Activated naive CD8-positive, alpha-beta T cell treated with anti-CD3 and anti-CD28 coated beads, Interleukin-2, amount 50 U/mL, for 24 hours (primary cell): ENCODE results near the gene CNPY2.
"Not testable (repeated sequence)": the region's sequence is repeated elsewhere in the genome, so short reads cannot be mapped to it uniquely, and the experiment has no call there.

ENCODE experiments used
- ATAC-seq: fragments of 150-1000 bp; cut with Tn5 transposase; one replicate; pipeline ENCODE4 v1.10.0; 2021
- DNase-seq: peaks from one replicate; pipeline ENCODE4 v3.0.0; 2021
- H3K27ac Mint-ChIP-seq: one replicate; pipeline ENCODE4 v1.8.0; 2021; ENCODE audit warnings: mild to moderate bottlenecking, mixed read lengths
- H3K27me3 Mint-ChIP-seq: one replicate; pipeline ENCODE4 v1.8.0; 2021; ENCODE audit warnings: mixed read lengths
- H3K36me3 Mint-ChIP-seq: one replicate; pipeline ENCODE4 v1.8.0; 2021; ENCODE audit warnings: low read depth, mixed read lengths
- H3K4me1 Mint-ChIP-seq: one replicate; pipeline ENCODE4 v1.8.0; 2021; ENCODE audit warnings: mixed read lengths
- H3K4me3 Mint-ChIP-seq: one replicate; pipeline ENCODE4 v1.8.0; 2021; ENCODE audit warnings: mild to moderate bottlenecking, moderate library complexity, mixed read lengths
- H3K9me3 Mint-ChIP-seq: one replicate; pipeline ENCODE4 v1.8.0; 2021; ENCODE audit warnings: mixed read lengths

CNPY2 gene

GRCh38 chr12:56338308-56339157 lies 22.7 kb upstream of the CNPY2 start, which contains the start of gene IL23A:
IL23A (plus strand) TSS chr12:56338884; CDS start chr12:56339045, 161 bp downstream.
- ATAC-seq (peak; percentile 88), DNase-seq (peak; percentile 86)
- peaks cover 27% of the 10 kb centered on the region for H3K36me3 Mint-ChIP-seq
- peaks cover 53% of the 10 kb centered on the region for H3K4me1 Mint-ChIP-seq
- no peaks in the 10 kb centered on the region for H3K9me3 Mint-ChIP-seq
- H3K27ac Mint-ChIP-seq = peak within 1 kb of the TSS; percentile 97
- peak within 1 kb of the TSS; percentile 90 for H3K4me3 Mint-ChIP-seq
- H3K27me3 Mint-ChIP-seq = peaks cover 2% of the 10 kb centered on the region

- Mint-ChIP-seq H3K27ac (peak overlapping the region; percentile 97), H3K9me3 (no peaks in the 10 kb centered on the region), H3K27me3 (peaks cover 2% of the 10 kb centered on the region), H3K4me3 (peak overlapping the region; percentile 90), H3K36me3 (peaks cover 24% of the 10 kb centered on the region), H3K4me1 (peaks cover 60% of the 10 kb centered on the region)
- DNase-seq (peak; percentile 31), ATAC-seq (no peak)
Measured at GRCh38 chr12:56337753-56338251, 22.0 kb upstream of the CNPY2 start.

- no peaks in the 10 kb centered on the region for H3K9me3 Mint-ChIP-seq
- H3K27ac Mint-ChIP-seq = peak overlapping the region; percentile 70
- H3K4me1 Mint-ChIP-seq = peaks cover 67% of the 10 kb centered on the region
- peaks cover 2% of the 10 kb centered on the region for H3K27me3 Mint-ChIP-seq
- peaks cover 26% of the 10 kb centered on the region for H3K36me3 Mint-ChIP-seq
- ATAC-seq (no peak), DNase-seq (no peak)
- H3K4me3 Mint-ChIP-seq = no peak overlapping the region
Measured at GRCh38 chr12:56336361-56337167, 20.8 kb upstream of the CNPY2 start.

- H3K4me3 Mint-ChIP-seq, H3K9me3 Mint-ChIP-seq, DNase-seq, H3K27ac Mint-ChIP-seq, ATAC-seq, H3K27me3 Mint-ChIP-seq: not testable (repeated sequence)
- peaks cover 26% of the 10 kb centered on the region for H3K36me3 Mint-ChIP-seq
- H3K4me1 Mint-ChIP-seq = peaks cover 66% of the 10 kb centered on the region
Measured at GRCh38 chr12:56335527-56335926, 19.7 kb upstream of the CNPY2 start.

GRCh38 chr12:56334490-56334793 lies 18.7 kb upstream of the CNPY2 start:
- H3K27ac Mint-ChIP-seq = peak overlapping the region; percentile 100
- no peaks in the 10 kb centered on the region for H3K9me3 Mint-ChIP-seq
- H3K4me3 Mint-ChIP-seq = peak overlapping the region; percentile 96
- peaks cover 57% of the 10 kb centered on the region for H3K4me1 Mint-ChIP-seq
- H3K27me3 Mint-ChIP-seq = peaks cover 2% of the 10 kb centered on the region
- ATAC-seq = no peak
- peaks cover 18% of the 10 kb centered on the region for H3K36me3 Mint-ChIP-seq
- no peak for DNase-seq

GRCh38 chr12:56333679-56334489 lies 18.1 kb upstream of the CNPY2 start, which contains the start of gene PAN2:
PAN2 (minus strand) TSS chr12:56334000; CDS start chr12:56333094, 906 bp downstream.
- ATAC-seq (peak; percentile 85), DNase-seq (peak; percentile 92)
- H3K27ac Mint-ChIP-seq = peak within 1 kb of the TSS; percentile 100
- no peaks in the 10 kb centered on the region for H3K9me3 Mint-ChIP-seq
- peak within 1 kb of the TSS; percentile 96 for H3K4me3 Mint-ChIP-seq
- peaks cover 51% of the 10 kb centered on the region for H3K4me1 Mint-ChIP-seq
- H3K36me3 Mint-ChIP-seq = peaks cover 12% of the 10 kb centered on the region
- peaks cover 2% of the 10 kb centered on the region for H3K27me3 Mint-ChIP-seq

GRCh38 chr12:56333197-56333678 lies 17.4 kb upstream of the CNPY2 start:
- no peaks in the 10 kb centered on the region for H3K9me3 Mint-ChIP-seq
- peak; percentile 8 for ATAC-seq
- H3K4me1 Mint-ChIP-seq = peaks cover 46% of the 10 kb centered on the region
- DNase-seq = no peak
- peaks cover 9% of the 10 kb centered on the region for H3K36me3 Mint-ChIP-seq
- H3K4me3 Mint-ChIP-seq = peak overlapping the region; percentile 96
- H3K27me3 Mint-ChIP-seq = peaks cover 2% of the 10 kb centered on the region
- H3K27ac Mint-ChIP-seq = peak overlapping the region; percentile 100

GRCh38 chr12:56332512-56333196 lies 16.9 kb upstream of the CNPY2 start:
- Mint-ChIP-seq H3K9me3 (no peaks in the 10 kb centered on the region), H3K27ac (peak overlapping the region; percentile 100), H3K27me3 (peaks cover 2% of the 10 kb centered on the region), H3K4me3 (peak overlapping the region; percentile 96), H3K36me3 (peaks cover 9% of the 10 kb centered on the region), H3K4me1 (peaks cover 40% of the 10 kb centered on the region)
- DNase-seq (no peak), ATAC-seq (no peak)

- Mint-ChIP-seq H3K27me3 (peaks cover 2% of the 10 kb centered on the region), H3K4me1 (peaks cover 27% of the 10 kb centered on the region), H3K4me3 (no peak overlapping the region), H3K36me3 (peaks cover 13% of the 10 kb centered on the region), H3K9me3 (no peaks in the 10 kb centered on the region), H3K27ac (no peak overlapping the region)
- ATAC-seq (no peak), DNase-seq (no peak)
Measured at GRCh38 chr12:56330936-56331490, 15.2 kb upstream of the CNPY2 start.

GRCh38 chr12:56326533-56326932 lies 10.7 kb upstream of the CNPY2 start:
- Mint-ChIP-seq H3K9me3 (no peaks in the 10 kb centered on the region), H3K36me3 (peaks cover 5% of the 10 kb centered on the region), H3K27me3 (no peaks in the 10 kb centered on the region), H3K27ac (no peak overlapping the region), H3K4me3 (no peak overlapping the region), H3K4me1 (no peaks in the 10 kb centered on the region)
- DNase-seq (no peak), ATAC-seq (no peak)

GRCh38 chr12:56326126-56326525 lies 10.3 kb upstream of the CNPY2 start:
- H3K27me3 Mint-ChIP-seq = no peaks in the 10 kb centered on the region
- H3K27ac Mint-ChIP-seq = no peak overlapping the region
- DNase-seq = no peak
- peaks cover 2% of the 10 kb centered on the region for H3K4me1 Mint-ChIP-seq
- H3K9me3 Mint-ChIP-seq = no peaks in the 10 kb centered on the region
- no peak for ATAC-seq
- peaks cover 5% of the 10 kb centered on the region for H3K36me3 Mint-ChIP-seq
- no peak overlapping the region for H3K4me3 Mint-ChIP-seq

GRCh38 chr12:56324206-56324605 lies 8.4 kb upstream of the CNPY2 start:
- no peak overlapping the region for H3K27ac Mint-ChIP-seq
- H3K4me1 Mint-ChIP-seq = peaks cover 7% of the 10 kb centered on the region
- DNase-seq (no peak), ATAC-seq (no peak)
- H3K9me3 Mint-ChIP-seq = no peaks in the 10 kb centered on the region
- no peaks in the 10 kb centered on the region for H3K27me3 Mint-ChIP-seq
- peaks cover 5% of the 10 kb centered on the region for H3K36me3 Mint-ChIP-seq
- H3K4me3 Mint-ChIP-seq = no peak overlapping the region

- ATAC-seq, H3K36me3 Mint-ChIP-seq, H3K4me1 Mint-ChIP-seq, H3K27me3 Mint-ChIP-seq, H3K27ac Mint-ChIP-seq, H3K9me3 Mint-ChIP-seq, H3K4me3 Mint-ChIP-seq, DNase-seq: not testable (repeated sequence)
Measured at GRCh38 chr12:56321610-56322009, 5.8 kb upstream of the CNPY2 start.
